ENCODE data around the gene TFAP2B. TPM values are rescaled to one million over a fixed set of nuclear protein-coding genes. Genes with fewer than 3 reads are reported as not detected.

The TFAP2B gene
- polyA plus RNA-seq, 1 experiment: not detected

GRCh38 chr6:50843842-50844241, 25.2 kb downstream of the TFAP2B start:
- CTCF ChIA-PET: interaction anchor here (0.6 kb wide), 1 partner anchor 1173 kb away, joined by 3 read pairs; no protein-coding TSS in a partner anchor

GRCh38 chr6:50845499-50846143, 26.9 kb downstream of the TFAP2B start:
- Histone ChIP-seq H3K36me3 (ENCODE audit: control insufficient read depth, insufficient read depth, low read length) (no peaks in the 10 kb centered on the region), H3K27me3 (ENCODE audit: control insufficient read depth, insufficient read depth, low read length) (peaks cover 21% of the 10 kb centered on the region), H3K4me3 (ENCODE audit: low read depth, low read length) (no peak overlapping the region)
- CTCF ChIA-PET: no interaction called here
- no peak for DNase-seq (ENCODE audit: low read depth)
- no peak for TF ChIP-seq CTCF (IDR thresholded peaks at IDR 0.05; ENCODE audit: insufficient read depth, low read depth, low read length)
- POLR2A ChIA-PET: no interaction called here

More at GRCh38 chr6:50843842-50844241, 25.2 kb downstream of the TFAP2B start:
- no peak for DNase-seq (ENCODE audit: low read depth)
- no peak for TF ChIP-seq CTCF (IDR thresholded peaks at IDR 0.05; ENCODE audit: insufficient read depth, low read depth, low read length)
- Histone ChIP-seq H3K27me3 (ENCODE audit: control insufficient read depth, insufficient read depth, low read length) (peaks cover 20% of the 10 kb centered on the region), H3K4me3 (ENCODE audit: low read depth, low read length) (no peak overlapping the region), H3K36me3 (ENCODE audit: control insufficient read depth, insufficient read depth, low read length) (no peaks in the 10 kb centered on the region)
- POLR2A ChIA-PET: no interaction called here

- POLR2A ChIA-PET: no interaction called here
- no peak for DNase-seq (ENCODE audit: low read depth)
- CTCF ChIA-PET: no interaction called here
- H3K36me3 ChIP-seq (ENCODE audit: control insufficient read depth, insufficient read depth, low read length): no peaks in the 10 kb centered on the region
- TF ChIP-seq CTCF (IDR thresholded peaks at IDR 0.05; ENCODE audit: insufficient read depth, low read depth, low read length): no peak
- peaks cover 24% of the 10 kb centered on the region for H3K27me3 ChIP-seq (ENCODE audit: control insufficient read depth, insufficient read depth, low read length)
- no peak overlapping the region for H3K4me3 ChIP-seq (ENCODE audit: low read depth, low read length)
Measured at GRCh38 chr6:50846144-50846851, 27.6 kb downstream of the TFAP2B start.

- POLR2A ChIA-PET: no interaction called here
- no peak for DNase-seq (ENCODE audit: low read depth)
- no peak overlapping the region for H3K4me3 ChIP-seq (ENCODE audit: low read depth, low read length)
- peaks cover 24% of the 10 kb centered on the region for H3K27me3 ChIP-seq (ENCODE audit: control insufficient read depth, insufficient read depth, low read length)
- CTCF ChIA-PET: no interaction called here
- TF ChIP-seq CTCF (IDR thresholded peaks at IDR 0.05; ENCODE audit: insufficient read depth, low read depth, low read length): no peak
- H3K36me3 ChIP-seq (ENCODE audit: control insufficient read depth, insufficient read depth, low read length): no peaks in the 10 kb centered on the region
Measured at GRCh38 chr6:50846852-50847155, 28.1 kb downstream of the TFAP2B start.

- TF ChIP-seq CTCF (IDR thresholded peaks at IDR 0.05; ENCODE audit: insufficient read depth, low read depth, low read length): no peak
- Histone ChIP-seq H3K36me3 (ENCODE audit: control insufficient read depth, insufficient read depth, low read length) (no peaks in the 10 kb centered on the region), H3K4me3 (ENCODE audit: low read depth, low read length) (no peak overlapping the region), H3K27me3 (ENCODE audit: control insufficient read depth, insufficient read depth, low read length) (peaks cover 17% of the 10 kb centered on the region)
- POLR2A ChIA-PET: no interaction called here
- no peak for DNase-seq (ENCODE audit: low read depth)
- CTCF ChIA-PET: no interaction called here
Measured at GRCh38 chr6:50847890-50848594, 29.4 kb downstream of the TFAP2B start.

Data from BJ (cell line).